Gastrocnemius medialis (tissue), 4 donors: Measurements from ENCODE around the gene NDUFS8. TPM values are rescaled to one million over a fixed set of nuclear protein-coding genes. Genes with fewer than 3 reads are reported as not detected.

Experiments used
- ATAC-seq, 2 donors: fragments of 150-250 bp; one replicate each; pipeline ENCODE4 v1.9.1; 2016
- DNase-seq, 2 donors: peaks; one replicate each; pipeline ENCODE4 v3.0.0-alpha.2; 2019
- H3K27ac ChIP-seq, 4 donors: fragments of 200-600 bp; sonication (generic); 1 replicate in 1 of 4; 2 replicates in 3 of 4; pipeline ENCODE4 v1.5.1; 2016 to 2018; ENCODE audit warnings: mild to moderate bottlenecking in 2 of 4, moderate library complexity in 1 of 4
- H3K27me3 ChIP-seq, 3 donors: fragments of 200-600 bp; sonication (generic) in 2 of 3; 1 replicate in 1 of 3; 2 replicates in 2 of 3; pipeline versions ENCODE4 v1.5.1 to v1.6.0; 2016 to 2019; ENCODE audit warnings: mild to moderate bottlenecking in 1 of 3, moderate library complexity in 1 of 3
- H3K36me3 ChIP-seq, 2 donors: fragments of 200-600 bp; sonication (generic) in 1 of 2; one replicate each; pipeline ENCODE4 v1.5.1; 2017 to 2018
- H3K4me1 ChIP-seq, 2 donors: fragments of 200-600 bp; sonication (generic) in 1 of 2; one replicate each; pipeline ENCODE4 v1.5.1; 2016 to 2017; ENCODE audit warnings: mild to moderate bottlenecking in 2 of 2
- H3K4me3 ChIP-seq, 4 donors: fragments of 200-600 bp; sonication (generic) in 3 of 4; 1 replicate in 1 of 4; 2 replicates in 3 of 4; pipeline ENCODE4 v1.5.1; 2016 to 2019; ENCODE audit warnings: mild to moderate bottlenecking in 2 of 4
- H3K9me3 ChIP-seq, 3 donors: fragments of 200-600 bp; sonication (generic) in 2 of 3; 1 replicate in 1 of 3; 2 replicates in 2 of 3; pipeline ENCODE4 v1.5.1; 2016 to 2019
- POLR2A ChIP-seq, 2 donors: fragments of 450-650 bp; IDR thresholded peaks; one replicate each; pipeline ENCODE4 v1.6.1; 2017; ENCODE audit warnings: antibody characterized with exemption in 2 of 2, mild to moderate bottlenecking in 2 of 2, moderate library complexity in 2 of 2
- in situ Hi-C, 4 donors: fragments of 200-750 bp; cut with MboI; loops; one replicate each; pipeline versions ENCODE4 v1.15.0 to v1.8.0; 2017; ENCODE audit warnings: low sequenced_read_pairs in 4 of 4
- intact Hi-C: fragments of 100-400 bp; cut with DNase I; formaldehyde crosslinking; loops from one replicate; pipeline ENCODE4 v1.15.1; 2023; ENCODE audit warnings: low total_unique reads
- total RNA-seq, 4 donors: library from RNA; depleted of rRNA; stranded (reverse); fragments of >200 nt; gene quantifications; one replicate each; pipeline versions ENCODE4 v1.1.0 to v1.2.3, GENCODE V29; 2016
- TF ChIP-seq, protein P1 (sequence below), 5 experiments: fragments of 450-650 bp in 3 of 5; fragments of 200-600 bp in 2 of 5; sonication (generic) in 2 of 5; IDR thresholded peaks in 4 of 5; conservative IDR thresholded peaks in 1 of 5; 1 replicate in 4 of 5; 2 replicates in 1 of 5; pipeline ENCODE4 v1.5.1; 2016 to 2019; ENCODE audit warnings: antibody characterized with exemption in 5 of 5, mild to moderate bottlenecking in 3 of 5, moderate library complexity in 3 of 5

Gene NDUFS8
- total RNA-seq, 4 donors from 2014 or later: 242 to 432 (median 307) TPM

- Histone ChIP-seq H3K4me3 (no peak overlapping the region), H3K27me3 (no peaks in the 10 kb centered on the region), H3K4me1 (peaks cover 27 to 35% of the 10 kb centered on the region in 2 donors), H3K36me3 (peaks cover 0 to 9% of the 10 kb centered on the region in 2 donors), H3K9me3 (no peaks in the 10 kb centered on the region), H3K27ac (no peak overlapping the region)
- DNase-seq (no peak), ATAC-seq (no peak)
- in situ Hi-C loops (no loop called here), intact Hi-C loops (no loop called here)
- TF ChIP-seq, protein P1, sequence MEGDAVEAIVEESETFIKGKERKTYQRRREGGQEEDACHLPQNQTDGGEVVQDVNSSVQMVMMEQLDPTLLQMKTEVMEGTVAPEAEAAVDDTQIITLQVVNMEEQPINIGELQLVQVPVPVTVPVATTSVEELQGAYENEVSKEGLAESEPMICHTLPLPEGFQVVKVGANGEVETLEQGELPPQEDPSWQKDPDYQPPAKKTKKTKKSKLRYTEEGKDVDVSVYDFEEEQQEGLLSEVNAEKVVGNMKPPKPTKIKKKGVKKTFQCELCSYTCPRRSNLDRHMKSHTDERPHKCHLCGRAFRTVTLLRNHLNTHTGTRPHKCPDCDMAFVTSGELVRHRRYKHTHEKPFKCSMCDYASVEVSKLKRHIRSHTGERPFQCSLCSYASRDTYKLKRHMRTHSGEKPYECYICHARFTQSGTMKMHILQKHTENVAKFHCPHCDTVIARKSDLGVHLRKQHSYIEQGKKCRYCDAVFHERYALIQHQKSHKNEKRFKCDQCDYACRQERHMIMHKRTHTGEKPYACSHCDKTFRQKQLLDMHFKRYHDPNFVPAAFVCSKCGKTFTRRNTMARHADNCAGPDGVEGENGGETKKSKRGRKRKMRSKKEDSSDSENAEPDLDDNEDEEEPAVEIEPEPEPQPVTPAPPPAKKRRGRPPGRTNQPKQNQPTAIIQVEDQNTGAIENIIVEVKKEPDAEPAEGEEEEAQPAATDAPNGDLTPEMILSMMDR (IDR thresholded peaks at IDR 0.05 in 4 of 5, conservative IDR thresholded peaks at IDR 0.05 in 1 of 5): no peak
- no peak for TF ChIP-seq POLR2A (IDR thresholded peaks at IDR 0.05)
Measured at GRCh38 chr11:68028802-68029545, 1.5 kb upstream of the NDUFS8 start.

DNA sequence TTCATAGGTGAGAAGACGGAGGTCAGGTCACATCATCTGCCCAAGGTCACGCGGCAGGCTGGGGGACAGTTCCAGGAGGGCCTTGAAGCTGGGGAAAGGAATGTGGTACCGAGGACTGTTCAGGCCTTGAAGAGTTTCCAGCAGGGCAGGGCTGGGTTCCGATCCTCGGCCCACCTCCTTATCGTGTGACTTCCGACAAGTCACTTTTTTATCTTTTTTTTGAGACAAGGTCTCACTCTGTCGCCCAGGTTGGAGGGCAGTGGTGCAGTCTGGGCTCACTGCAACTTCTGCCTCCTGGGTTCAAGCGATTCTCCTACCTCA lies 623 bp downstream of the NDUFS8 start:
- in situ Hi-C loops: no loop called here
- Histone ChIP-seq H3K27me3 (no peaks in the 10 kb centered on the region), H3K9me3 (no peaks in the 10 kb centered on the region), H3K4me1 (peaks cover 27 to 38% of the 10 kb centered on the region in 2 donors), H3K4me3 (peak overlapping the region; percentile 71 to 93 (median 86)), H3K36me3 (peaks cover 0 to 13% of the 10 kb centered on the region in 2 donors), H3K27ac (peak overlapping the region; percentile 90 to 97 (median 92))
- peak; percentile 5 to 16 for ATAC-seq
- intact Hi-C loops: loop anchor here (2.0 to 10.0 kb wide), 3 partner anchors 186 to 446 kb away; partner anchors contain the start of genes C11orf24 and GSTP1
- TF ChIP-seq, protein P1 (IDR thresholded peaks at IDR 0.05 in 4 of 5, conservative IDR thresholded peaks at IDR 0.05 in 1 of 5): no peak
- no peak for TF ChIP-seq POLR2A (IDR thresholded peaks at IDR 0.05)
- no peak for DNase-seq

GRCh38 chr11:68032003-68032402 lies 1.5 kb downstream of the NDUFS8 start:
- Histone ChIP-seq H3K4me1 (peaks cover 27 to 40% of the 10 kb centered on the region in 2 donors), H3K27me3 (no peaks in the 10 kb centered on the region), H3K27ac (peak overlapping the region; percentile 90 to 97 (median 92)), H3K4me3 (peak overlapping the region in 2 of 4 donors; percentile 71 to 93), H3K9me3 (no peaks in the 10 kb centered on the region), H3K36me3 (peaks cover 0 to 13% of the 10 kb centered on the region in 2 donors)
- TF ChIP-seq, protein P1 (IDR thresholded peaks at IDR 0.05 in 4 of 5, conservative IDR thresholded peaks at IDR 0.05 in 1 of 5): no peak
- TF ChIP-seq POLR2A (IDR thresholded peaks at IDR 0.05): no peak
- in situ Hi-C loops (no loop called here), intact Hi-C loops (loop anchor here (5.0 to 10.0 kb wide), 2 partner anchors 240 to 447 kb away; partner anchors contain the start of genes C11orf24 and GSTP1)
- no peak for DNase-seq
- ATAC-seq: no peak

DNA sequence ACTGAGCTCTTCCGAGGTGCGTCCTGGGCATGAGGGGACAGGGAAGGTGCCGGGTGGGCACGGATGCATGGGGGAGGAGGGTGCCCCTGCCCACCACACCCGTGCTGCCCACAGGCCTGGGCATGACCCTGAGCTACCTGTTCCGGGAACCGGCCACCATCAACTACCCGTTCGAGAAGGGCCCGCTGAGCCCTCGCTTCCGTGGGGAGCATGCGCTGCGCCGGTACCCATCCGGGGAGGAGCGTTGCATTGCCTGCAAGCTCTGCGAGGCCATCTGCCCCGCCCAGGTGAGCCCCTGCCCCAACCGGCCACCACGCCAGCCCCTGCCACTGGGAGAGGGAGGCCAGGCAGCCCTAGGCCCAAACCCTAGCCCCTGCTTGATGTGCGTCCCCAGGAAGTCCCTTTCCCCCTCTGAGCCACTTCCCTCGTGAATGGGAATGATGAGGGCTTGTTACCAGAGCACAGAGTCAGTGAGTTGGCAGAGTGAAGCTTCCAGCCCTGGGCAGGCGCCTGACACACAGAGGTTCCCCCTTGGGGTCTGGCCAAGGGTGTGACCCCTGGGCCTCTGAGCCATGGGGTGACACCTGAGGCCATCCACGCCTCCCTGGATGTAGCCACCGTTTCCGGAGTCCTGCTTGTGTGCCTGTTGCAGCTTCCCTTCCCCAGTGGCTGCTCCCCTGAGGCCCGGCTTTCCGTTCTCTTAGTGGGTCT lies 2.7 kb downstream of the NDUFS8 start:
- H3K9me3 ChIP-seq: no peaks in the 10 kb centered on the region
- intact Hi-C loops: loop anchor here (5.0 to 10.0 kb wide), 2 partner anchors 239 to 448 kb away; partner anchors contain the start of genes C11orf24 and GSTP1

More for the DNA sequence above, 2.7 kb downstream of the NDUFS8 start:
- Histone ChIP-seq H3K4me3 (no peak overlapping the region), H3K27me3 (no peaks in the 10 kb centered on the region), H3K4me1 (peaks cover 37 to 51% of the 10 kb centered on the region in 2 donors), H3K36me3 (peaks cover 0 to 13% of the 10 kb centered on the region in 2 donors), H3K27ac (peak overlapping the region; percentile 62 to 97 (median 83))
- in situ Hi-C loops: no loop called here
- TF ChIP-seq, protein P1 (IDR thresholded peaks at IDR 0.05 in 4 of 5, conservative IDR thresholded peaks at IDR 0.05 in 1 of 5): no peak
- TF ChIP-seq POLR2A (IDR thresholded peaks at IDR 0.05): no peak
- no peak for DNase-seq
- no peak for ATAC-seq
